IPS DF 6.9 (cell line): Measurements from ENCODE around the gene SPATA22.
"Not testable (repeated sequence)": the region's sequence is repeated elsewhere in the genome, so short reads cannot be mapped to it uniquely, and the experiment has no call there.

Source experiments
- DNase-seq: peaks from one replicate; pipeline ENCODE4 v3.0.0-alpha.2; 2013; ENCODE audit warnings: low read depth, low spot score
- H3K27ac ChIP-seq: one replicate; pipeline ENCODE4 v1.5.1; 2013; ENCODE audit warnings: low read length, control low read depth
- H3K27me3 ChIP-seq: 2 replicates; pipeline ENCODE4 v1.6.1; 2013; ENCODE audit warnings: mild to moderate bottlenecking, low read length; ENCODE audit not compliant: control insufficient read depth, insufficient read depth
- H3K36me3 ChIP-seq: 2 replicates; pipeline ENCODE4 v1.6.1; 2013; ENCODE audit warnings: low read length; ENCODE audit not compliant: control insufficient read depth, insufficient read depth
- H3K4me1 ChIP-seq: 2 replicates; pipeline ENCODE4 v1.6.1; 2013; ENCODE audit warnings: low read length; ENCODE audit not compliant: control insufficient read depth, insufficient read depth
- H3K4me3 ChIP-seq: 2 replicates; pipeline ENCODE4 v1.5.1; 2013; ENCODE audit warnings: mild to moderate bottlenecking, low read length
- H3K9me3 ChIP-seq: 2 replicates; pipeline ENCODE4 v1.6.1; 2013; ENCODE audit warnings: low read length, inconsistent platforms; ENCODE audit not compliant: control insufficient read depth, insufficient read depth
- WGBS: extraction: QIAGEN DNeasy Blood & Tissue Kit; methylation state at CpG from one replicate; pipeline ENCODE4 v1.1.7; 2013; ENCODE audit warnings: mixed read lengths, missing lambda C conversion rate; ENCODE audit not compliant: insufficient read length, insufficient coverage; 5-methylcytosine and 5-hydroxymethylcytosine counted together

The SPATA22 gene

DNA sequence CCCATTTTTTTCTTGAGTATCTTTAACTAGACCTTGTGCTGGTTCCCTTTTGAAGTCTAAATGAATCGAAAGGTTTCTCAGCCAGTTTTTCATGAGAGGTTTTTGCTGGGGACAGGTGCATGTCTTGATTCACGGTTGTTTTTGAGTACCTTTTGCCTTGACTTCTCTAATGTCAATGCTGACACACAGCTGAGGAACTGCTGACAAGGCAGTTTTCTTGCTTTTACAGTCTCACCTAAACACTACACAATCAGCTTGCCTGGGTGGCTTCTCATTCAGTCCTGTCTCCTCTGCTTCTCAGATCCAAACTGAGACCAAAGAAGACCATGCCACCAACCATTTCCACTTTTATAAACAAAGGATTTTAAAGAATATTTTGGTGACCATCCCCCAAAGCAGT, 53.4 kb downstream of the SPATA22 start:
- Histone ChIP-seq H3K4me3 (no peak overlapping the region), H3K36me3 (no peaks in the 10 kb centered on the region), H3K4me1 (no peaks in the 10 kb centered on the region), H3K9me3 (no peaks in the 10 kb centered on the region), H3K27me3 (no peaks in the 10 kb centered on the region), H3K27ac (no peak overlapping the region)
- no peak for DNase-seq
- no CpG with 5 or more reads among the region's 2 CpGs for WGBS

DNA sequence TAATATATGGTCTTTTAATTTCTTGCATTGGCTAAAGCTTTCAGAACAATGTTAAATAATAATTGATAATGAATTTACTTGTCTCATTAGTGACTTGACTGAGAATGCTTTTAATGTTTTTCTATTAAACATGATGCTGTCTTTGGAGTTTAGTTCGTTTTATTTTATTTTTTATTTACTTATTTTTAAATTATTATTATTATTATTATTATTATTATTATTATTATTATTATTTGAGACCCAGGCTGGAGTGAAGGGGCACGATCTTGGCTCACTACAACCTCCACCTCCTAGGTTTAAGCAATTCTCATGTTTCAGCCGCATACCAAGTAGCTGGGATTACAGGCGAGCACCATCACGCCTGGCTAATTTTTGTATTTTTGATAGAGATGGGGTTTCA, 56.0 kb downstream of the SPATA22 start:
- Histone ChIP-seq H3K4me3 (no peak overlapping the region), H3K9me3 (no peaks in the 10 kb centered on the region), H3K27me3 (no peaks in the 10 kb centered on the region), H3K27ac (no peak overlapping the region), H3K4me1 (no peaks in the 10 kb centered on the region), H3K36me3 (no peaks in the 10 kb centered on the region)
- no CpG with 5 or more reads among the region's 5 CpGs for WGBS
- no peak for DNase-seq

DNA sequence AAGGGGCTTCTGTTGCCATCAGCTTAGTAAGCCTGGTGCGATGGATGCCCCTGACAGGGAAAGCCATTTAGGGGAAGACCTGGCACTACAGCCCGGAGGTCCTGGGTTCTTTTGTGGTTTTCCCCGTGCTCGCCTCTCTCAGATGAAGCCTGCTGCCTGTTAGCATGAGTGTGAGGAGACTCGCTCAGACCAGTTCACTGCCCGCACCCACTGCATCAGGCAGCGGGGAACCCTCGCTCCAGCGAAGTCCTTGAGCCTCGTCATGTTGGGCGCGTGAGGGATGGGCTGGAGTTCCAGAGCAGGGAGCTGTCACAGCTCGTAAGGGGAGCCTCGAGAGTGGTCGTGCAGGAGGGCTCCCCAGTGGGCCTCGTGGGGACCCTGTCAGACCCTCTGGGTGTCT, 59.4 kb downstream of the SPATA22 start:
- H3K9me3 ChIP-seq, H3K36me3 ChIP-seq, DNase-seq, H3K4me3 ChIP-seq, H3K4me1 ChIP-seq, H3K27me3 ChIP-seq, H3K27ac ChIP-seq: not testable (repeated sequence)
- whole genome bisulfite sequencing = no CpG with 5 or more reads among the region's 16 CpGs

DNA sequence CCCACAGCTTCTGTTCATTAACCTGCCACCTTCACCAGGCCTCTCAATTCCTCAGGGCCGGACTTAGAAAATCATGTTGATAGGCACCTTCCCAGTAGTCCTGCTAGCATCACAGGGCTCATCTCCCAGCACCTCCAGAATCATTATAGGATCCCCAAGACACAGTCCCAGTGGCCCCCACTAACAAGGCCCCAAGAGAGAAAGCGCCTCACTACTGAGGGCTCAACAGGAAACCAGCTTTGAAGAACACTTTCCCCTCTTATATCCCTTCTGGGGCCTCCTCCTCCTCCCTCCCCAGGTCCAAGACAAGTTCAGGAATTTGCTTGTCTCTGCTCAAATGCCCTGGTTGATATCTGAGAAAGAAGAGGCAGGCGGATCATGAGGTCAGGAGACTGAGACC, 60.5 kb downstream of the SPATA22 start, which contains the start of gene OR3A3:
Gene OR3A3 (plus strand): TSS at position 301 of the 400 bp plus-strand sequence.
- H3K27ac ChIP-seq = no peak within 1 kb of the TSS
- H3K36me3 ChIP-seq = no peaks in the 10 kb centered on the region
- H3K4me1 ChIP-seq = no peaks in the 10 kb centered on the region
- H3K27me3 ChIP-seq = no peaks in the 10 kb centered on the region
- WGBS = no CpG with 5 or more reads among the region's 3 CpGs
- H3K4me3 ChIP-seq = no peak within 1 kb of the TSS
- no peak for DNase-seq
- no peaks in the 10 kb centered on the region; the same call in 1 of the 2 replicates for H3K9me3 ChIP-seq

DNA sequence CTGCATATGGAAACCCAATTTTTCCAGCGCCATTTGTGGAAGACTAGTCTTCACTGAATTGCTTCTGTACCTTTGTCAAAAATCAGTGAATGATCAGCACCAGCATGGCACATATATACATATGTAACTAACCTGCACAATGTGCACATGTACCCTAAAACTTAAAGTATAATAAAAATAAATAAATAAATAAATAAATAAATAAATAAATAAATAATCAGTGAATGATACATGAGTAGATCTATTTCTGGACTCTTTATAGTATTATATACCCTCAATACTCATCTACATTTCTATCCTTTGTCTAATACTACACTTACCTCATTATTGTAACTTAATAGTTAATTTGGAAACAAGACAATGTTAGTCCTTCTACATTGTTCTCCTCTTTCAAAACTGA, 67.8 kb downstream of the SPATA22 start:
- no CpG with 5 or more reads among the region's 1 CpG for WGBS
- H3K4me3 ChIP-seq, H3K9me3 ChIP-seq, DNase-seq, H3K27me3 ChIP-seq, H3K27ac ChIP-seq, H3K4me1 ChIP-seq, H3K36me3 ChIP-seq: not testable (repeated sequence)

DNA sequence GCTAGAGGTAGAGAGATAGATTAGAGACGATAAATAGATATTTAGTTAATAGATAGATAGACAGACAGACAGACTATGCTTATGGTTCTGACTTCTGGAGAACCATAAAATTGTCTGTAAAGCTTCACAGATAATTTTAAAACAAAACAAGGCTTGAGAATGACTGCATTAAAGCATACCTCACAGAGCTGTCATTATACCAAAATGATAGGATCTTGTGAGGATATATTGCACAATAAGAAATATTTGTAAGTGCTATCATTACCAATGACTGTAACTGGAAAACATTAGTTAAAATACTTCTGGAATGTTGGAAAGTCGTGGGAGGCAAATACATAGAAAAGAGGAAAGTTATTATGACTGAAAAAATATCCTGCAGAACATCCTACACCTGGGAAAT, 69.8 kb downstream of the SPATA22 start:
- Histone ChIP-seq H3K4me1 (no peaks in the 10 kb centered on the region), H3K27me3 (no peaks in the 10 kb centered on the region), H3K27ac (no peak overlapping the region), H3K4me3 (no peak overlapping the region), H3K9me3 (no peaks in the 10 kb centered on the region), H3K36me3 (no peaks in the 10 kb centered on the region)
- no peak for DNase-seq
- WGBS = 100% methylated on average over 1 of the region's 2 CpGs

DNA sequence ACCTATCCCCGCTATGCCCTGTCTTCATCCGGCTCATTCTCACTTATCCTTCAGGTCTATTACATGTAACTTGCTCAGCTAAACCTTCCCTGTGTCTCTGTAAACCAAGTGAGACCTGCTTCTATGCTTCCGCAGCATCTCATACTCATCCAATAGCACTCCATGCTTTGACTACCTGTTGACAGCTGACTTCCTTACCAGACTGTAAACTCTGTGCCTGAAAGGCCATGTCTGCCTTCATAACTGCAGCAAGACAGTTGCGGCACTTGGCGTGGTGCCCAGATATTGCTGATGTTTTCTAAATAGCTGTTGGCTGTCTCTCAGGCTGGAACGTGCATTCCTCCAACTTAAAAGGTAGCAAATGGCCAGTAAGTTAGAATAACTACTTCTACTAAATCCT, 71.6 kb downstream of the SPATA22 start:
- H3K9me3 ChIP-seq = no peaks in the 10 kb centered on the region
- H3K4me1 ChIP-seq = no peaks in the 10 kb centered on the region
- no peak overlapping the region for H3K27ac ChIP-seq
- no peaks in the 10 kb centered on the region for H3K36me3 ChIP-seq
- no peak for DNase-seq
- no CpG with 5 or more reads among the region's 6 CpGs for WGBS
- H3K4me3 ChIP-seq = no peak overlapping the region
- no peaks in the 10 kb centered on the region for H3K27me3 ChIP-seq

DNA sequence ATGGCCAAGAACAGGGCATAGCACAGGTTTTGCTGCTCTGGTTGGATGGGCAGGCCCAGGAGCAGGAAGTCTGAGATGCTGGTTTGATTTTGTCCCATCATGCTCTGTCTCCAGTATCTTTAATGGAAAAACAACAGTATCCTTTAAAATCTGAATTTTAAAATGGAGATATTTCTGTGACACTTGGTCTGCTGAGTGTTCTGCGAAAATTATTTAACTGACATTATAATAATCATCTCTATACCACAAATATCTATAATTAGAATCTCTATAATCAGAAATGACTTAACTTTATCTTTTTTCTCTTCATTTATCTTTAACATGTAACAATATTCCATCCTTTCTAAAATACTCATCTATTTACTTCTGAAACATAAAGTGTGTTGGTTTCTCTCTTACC, 73.3 kb downstream of the SPATA22 start, which contains the start of gene OR1E1:
Gene OR1E1 (minus strand): TSS at position 101 of the 400 bp plus-strand sequence. CDS start 0 bp downstream, at position 101.
- no peak within 1 kb of the TSS for H3K27ac ChIP-seq
- H3K9me3 ChIP-seq = no peaks in the 10 kb centered on the region
- no CpG with 5 or more reads among the region's 1 CpG for WGBS

DNA sequence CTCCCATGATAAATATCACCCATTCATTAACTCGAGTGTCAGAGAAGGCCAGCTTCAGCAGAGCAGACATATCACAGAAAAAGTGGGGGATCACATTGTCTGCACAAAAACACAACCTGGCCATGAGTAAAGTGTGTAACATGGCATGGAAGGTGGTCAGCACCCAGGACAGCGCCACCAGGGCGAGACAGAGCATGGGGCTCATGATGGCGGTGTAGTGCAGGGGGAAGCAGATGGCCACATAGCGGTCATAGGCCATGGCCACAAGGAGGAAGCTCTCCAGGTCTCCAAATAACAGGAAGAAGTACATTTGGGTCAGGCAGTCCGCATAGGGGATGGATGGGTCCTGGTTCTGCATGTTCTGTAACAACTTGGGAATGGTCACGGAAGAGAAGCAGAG, 73.8 kb downstream of the SPATA22 start:
- not testable (repeated sequence) for H3K4me3 ChIP-seq, H3K36me3 ChIP-seq, H3K9me3 ChIP-seq, DNase-seq, H3K27ac ChIP-seq, H3K27me3 ChIP-seq, H3K4me1 ChIP-seq
- no CpG with 5 or more reads among the region's 7 CpGs for WGBS

More for the DNA sequence above, 73.3 kb downstream of the SPATA22 start, which contains the start of gene OR1E1:
- no peaks in the 10 kb centered on the region for H3K36me3 ChIP-seq
- no peaks in the 10 kb centered on the region for H3K4me1 ChIP-seq
- no peak within 1 kb of the TSS for H3K4me3 ChIP-seq
- H3K27me3 ChIP-seq = no peaks in the 10 kb centered on the region
- DNase-seq = no peak
